Ishikawa (cell line): ENCODE measurements around the gene RASD1.

Source experiments
- CEBPB ChIP-seq: IDR thresholded peaks from 2 replicates; pipeline ENCODE4 v1.6.1; 2012
- CREB1 ChIP-seq: IDR thresholded peaks from 2 replicates; pipeline ENCODE4 v1.6.1; 2012; ENCODE audit warnings: low read depth
- EGR1 ChIP-seq: IDR thresholded peaks from 2 replicates; pipeline ENCODE4 v1.6.1; 2012
- EP300 ChIP-seq: IDR thresholded peaks from 2 replicates; pipeline ENCODE4 v1.6.1; 2012; ENCODE audit warnings: borderline replicate concordance
- FOXM1 ChIP-seq: IDR thresholded peaks from 2 replicates; pipeline ENCODE4 v1.6.1; 2012; ENCODE audit warnings: low read depth, borderline replicate concordance
- MAX ChIP-seq: IDR thresholded peaks from 2 replicates; pipeline ENCODE4 v1.6.1; 2012
- NFIC ChIP-seq: IDR thresholded peaks from 2 replicates; pipeline ENCODE4 v1.6.1; 2012
- RAD21 ChIP-seq: IDR thresholded peaks from 2 replicates; pipeline ENCODE4 v1.6.1; 2012; ENCODE audit warnings: low read depth
- TAF1 ChIP-seq: IDR thresholded peaks from 2 replicates; pipeline ENCODE4 v1.6.1; 2012; ENCODE audit warnings: low read depth, mild to moderate bottlenecking
- TCF12 ChIP-seq: IDR thresholded peaks from 2 replicates; pipeline ENCODE4 v1.6.1; 2012; ENCODE audit warnings: low read depth
- YY1 ChIP-seq: IDR thresholded peaks from 2 replicates; pipeline ENCODE4 v1.6.1; 2012; ENCODE audit warnings: low read depth
- ZBTB7A ChIP-seq: IDR thresholded peaks from 2 replicates; pipeline ENCODE4 v1.6.1; 2012; ENCODE audit warnings: low read depth
- TF ChIP-seq, protein P1 (sequence below): IDR thresholded peaks from 2 replicates; pipeline ENCODE4 v1.6.1; 2012; ENCODE audit warnings: low read depth, mild to moderate bottlenecking
- TF ChIP-seq, protein P2 (sequence below): IDR thresholded peaks from 2 replicates; pipeline ENCODE4 v1.6.1; 2012

Gene RASD1

GRCh38 chr17:17492085-17492484 lies 4.1 kb downstream of the RASD1 start:
- TF ChIP-seq, protein P1, sequence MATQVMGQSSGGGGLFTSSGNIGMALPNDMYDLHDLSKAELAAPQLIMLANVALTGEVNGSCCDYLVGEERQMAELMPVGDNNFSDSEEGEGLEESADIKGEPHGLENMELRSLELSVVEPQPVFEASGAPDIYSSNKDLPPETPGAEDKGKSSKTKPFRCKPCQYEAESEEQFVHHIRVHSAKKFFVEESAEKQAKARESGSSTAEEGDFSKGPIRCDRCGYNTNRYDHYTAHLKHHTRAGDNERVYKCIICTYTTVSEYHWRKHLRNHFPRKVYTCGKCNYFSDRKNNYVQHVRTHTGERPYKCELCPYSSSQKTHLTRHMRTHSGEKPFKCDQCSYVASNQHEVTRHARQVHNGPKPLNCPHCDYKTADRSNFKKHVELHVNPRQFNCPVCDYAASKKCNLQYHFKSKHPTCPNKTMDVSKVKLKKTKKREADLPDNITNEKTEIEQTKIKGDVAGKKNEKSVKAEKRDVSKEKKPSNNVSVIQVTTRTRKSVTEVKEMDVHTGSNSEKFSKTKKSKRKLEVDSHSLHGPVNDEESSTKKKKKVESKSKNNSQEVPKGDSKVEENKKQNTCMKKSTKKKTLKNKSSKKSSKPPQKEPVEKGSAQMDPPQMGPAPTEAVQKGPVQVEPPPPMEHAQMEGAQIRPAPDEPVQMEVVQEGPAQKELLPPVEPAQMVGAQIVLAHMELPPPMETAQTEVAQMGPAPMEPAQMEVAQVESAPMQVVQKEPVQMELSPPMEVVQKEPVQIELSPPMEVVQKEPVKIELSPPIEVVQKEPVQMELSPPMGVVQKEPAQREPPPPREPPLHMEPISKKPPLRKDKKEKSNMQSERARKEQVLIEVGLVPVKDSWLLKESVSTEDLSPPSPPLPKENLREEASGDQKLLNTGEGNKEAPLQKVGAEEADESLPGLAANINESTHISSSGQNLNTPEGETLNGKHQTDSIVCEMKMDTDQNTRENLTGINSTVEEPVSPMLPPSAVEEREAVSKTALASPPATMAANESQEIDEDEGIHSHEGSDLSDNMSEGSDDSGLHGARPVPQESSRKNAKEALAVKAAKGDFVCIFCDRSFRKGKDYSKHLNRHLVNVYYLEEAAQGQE = no peak

DNA sequence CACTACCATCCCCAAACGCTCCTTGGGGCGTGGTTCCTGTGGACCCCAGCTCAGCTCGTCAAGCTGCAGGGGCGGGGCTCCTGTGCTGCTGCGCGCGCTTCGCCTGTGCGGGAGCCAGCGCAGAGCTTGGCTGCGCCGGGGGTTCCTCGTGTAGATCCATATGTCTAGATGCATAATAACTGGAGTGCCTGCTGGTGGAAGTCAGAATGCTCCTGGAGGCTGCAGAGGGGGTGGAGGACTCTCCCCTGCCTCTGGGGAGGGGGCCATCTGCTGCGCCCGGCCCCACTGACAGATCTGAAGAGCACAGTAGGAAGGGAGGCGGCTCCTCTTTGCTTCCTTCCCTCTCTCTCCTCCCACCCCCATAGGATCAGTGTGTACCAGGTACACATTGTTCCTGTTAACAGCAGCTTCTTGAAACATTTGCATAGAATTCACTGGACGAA lies 4.6 kb downstream of the RASD1 start:
- no peak for TF ChIP-seq YY1
- TF ChIP-seq CREB1 = no peak
- TF ChIP-seq MAX = no peak
- TF ChIP-seq NFIC = no peak

DNA sequence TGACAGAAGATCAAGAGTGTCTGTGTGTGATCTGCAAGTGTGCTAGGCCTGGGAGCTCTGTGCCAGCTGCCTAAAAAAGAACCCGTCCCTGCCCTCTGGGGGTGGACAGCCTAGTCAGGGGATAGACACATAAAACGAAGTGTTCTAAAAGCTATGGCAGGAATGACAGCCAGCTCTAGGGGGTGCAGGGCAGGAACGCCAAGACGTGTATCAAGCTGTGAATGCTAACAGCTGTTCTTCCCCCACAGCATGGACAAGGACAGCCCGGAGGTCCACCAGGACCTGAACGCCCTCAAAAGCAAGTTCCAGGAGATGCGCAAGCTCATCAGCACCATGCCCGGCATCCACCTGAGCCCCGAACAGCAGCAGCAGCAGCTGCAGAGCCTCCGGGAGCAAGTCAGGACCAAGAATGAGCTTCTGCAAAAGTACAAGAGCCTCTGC lies 5.1 kb downstream of the RASD1 start:
- TF ChIP-seq TAF1 (no peak), TCF12 (no peak), RAD21 (no peak), MAX (no peak), NFIC (no peak)

DNA sequence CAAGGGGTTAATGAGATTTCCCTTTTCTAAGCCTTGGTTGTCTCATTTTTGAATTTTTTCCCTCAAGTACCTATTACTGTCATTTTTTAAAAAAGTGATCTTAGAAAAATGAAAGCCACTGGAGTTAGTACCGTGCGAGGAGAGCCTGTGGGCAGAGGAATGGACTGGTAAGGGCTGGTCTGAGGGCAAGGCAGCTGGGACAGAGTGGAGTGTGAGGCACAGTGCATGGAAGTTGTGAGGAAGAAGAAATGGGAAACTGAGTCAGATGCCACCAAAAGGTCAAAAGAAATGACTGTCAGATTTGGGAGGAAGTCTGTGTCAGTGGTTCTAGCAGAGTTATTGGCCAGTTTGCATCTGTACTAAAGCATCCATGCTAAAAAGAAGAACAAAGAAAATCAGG lies 8.2 kb downstream of the RASD1 start:
- TF ChIP-seq CREB1 = no peak
- no peak for TF ChIP-seq TAF1
- TF ChIP-seq YY1 = no peak
- no peak for TF ChIP-seq ZBTB7A
- no peak for TF ChIP-seq MAX
- no peak for TF ChIP-seq FOXM1
- TF ChIP-seq EP300 = no peak
- TF ChIP-seq, protein P2, sequence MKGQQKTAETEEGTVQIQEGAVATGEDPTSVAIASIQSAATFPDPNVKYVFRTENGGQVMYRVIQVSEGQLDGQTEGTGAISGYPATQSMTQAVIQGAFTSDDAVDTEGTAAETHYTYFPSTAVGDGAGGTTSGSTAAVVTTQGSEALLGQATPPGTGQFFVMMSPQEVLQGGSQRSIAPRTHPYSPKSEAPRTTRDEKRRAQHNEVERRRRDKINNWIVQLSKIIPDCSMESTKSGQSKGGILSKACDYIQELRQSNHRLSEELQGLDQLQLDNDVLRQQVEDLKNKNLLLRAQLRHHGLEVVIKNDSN = no peak
- no peak for TF ChIP-seq EGR1
- no peak for TF ChIP-seq CEBPB
- TF ChIP-seq TCF12 = no peak

DNA sequence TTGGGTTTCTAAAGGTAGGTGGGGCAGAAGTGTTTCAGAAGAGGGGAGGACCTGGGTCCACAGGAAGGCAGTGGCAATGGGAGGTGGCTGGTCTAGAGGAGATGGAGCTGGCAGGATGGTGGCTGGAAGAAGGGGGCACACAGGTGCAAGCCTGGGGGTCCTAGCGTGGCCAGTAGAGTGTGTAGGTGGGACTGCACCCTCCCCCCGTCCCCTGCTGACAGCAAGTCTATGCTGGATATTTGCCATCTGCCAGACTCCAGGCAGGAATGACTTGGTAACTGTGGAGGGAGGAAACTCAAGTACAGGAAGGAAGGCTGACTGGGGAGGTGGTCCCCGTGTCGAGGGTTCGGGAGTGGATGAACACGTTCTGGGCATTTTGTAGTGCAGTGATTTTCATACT lies 10.8 kb downstream of the RASD1 start:
- TF ChIP-seq TCF12 (no peak), TAF1 (no peak), YY1 (no peak), MAX (no peak), FOXM1 (no peak), EGR1 (no peak), CEBPB (no peak)
- TF ChIP-seq, protein P2 = no peak
- TF ChIP-seq, protein P1 = no peak

DNA sequence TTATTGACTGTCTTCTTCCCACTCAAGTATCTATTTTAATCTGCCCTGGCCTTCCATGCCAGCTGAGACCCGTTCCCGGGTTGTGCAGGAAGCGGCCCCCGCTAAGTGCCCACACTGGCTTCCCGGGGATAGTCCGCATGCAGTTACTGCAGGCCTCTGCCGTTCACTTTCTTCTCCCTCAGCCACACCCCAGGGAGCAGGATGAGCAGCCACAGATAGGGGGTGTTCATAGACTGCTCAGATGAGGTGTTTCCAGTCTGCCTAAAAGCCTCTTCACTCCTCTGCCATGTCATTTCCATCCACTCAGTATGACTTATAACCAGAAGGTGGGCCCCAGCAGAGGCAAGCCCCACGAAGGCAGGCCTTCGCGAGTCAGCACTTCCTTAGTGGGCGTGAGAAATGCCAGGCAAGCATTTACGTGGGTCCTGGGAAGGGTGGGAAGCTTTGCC lies 11.7 kb downstream of the RASD1 start:
- TF ChIP-seq YY1 (no peak), CREB1 (no peak), ZBTB7A (no peak), RAD21 (no peak), CEBPB (no peak), TAF1 (no peak), NFIC (no peak), EGR1 (no peak), MAX (no peak)
- TF ChIP-seq, protein P2 = no peak
